ENCODE results near the gene DOCK3.

DOCK3 gene

DNA sequence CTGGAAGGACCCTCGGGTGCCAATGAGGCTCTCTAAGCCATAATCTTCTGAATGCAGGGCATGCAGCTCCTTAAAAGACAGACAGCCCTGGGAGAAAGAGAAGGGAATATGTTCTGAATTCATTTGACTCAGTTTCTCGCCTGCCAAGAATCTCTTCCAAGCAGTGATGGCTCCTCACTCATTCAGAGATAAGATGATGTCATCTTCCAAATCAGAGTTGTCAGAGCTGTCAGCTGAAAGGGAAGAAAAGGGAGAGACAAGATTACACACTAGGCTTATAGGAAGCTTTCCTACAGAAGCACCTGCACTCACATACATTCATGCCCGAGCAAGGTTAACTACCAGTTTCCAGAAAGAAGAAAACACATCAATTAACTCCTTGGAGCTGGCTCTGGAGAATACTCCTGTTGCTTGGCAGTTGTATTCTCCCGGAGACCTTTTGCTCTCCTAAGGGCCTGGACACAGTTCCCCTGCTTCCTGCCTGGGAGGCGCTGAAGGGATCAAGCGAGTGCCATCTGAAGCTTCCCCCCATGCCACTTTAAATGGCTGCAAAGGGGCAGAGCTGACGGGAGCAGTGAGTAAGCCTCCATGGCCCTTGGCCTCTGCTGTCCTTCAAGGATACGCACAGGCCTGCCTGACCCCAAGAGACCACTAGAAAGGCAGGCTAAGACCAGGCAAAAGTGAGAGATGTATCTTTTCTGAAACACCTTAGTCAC is 724.0 kb downstream of the DOCK3 start:
- DNase-seq (ENCODE audit: low read depth in 2 of 2), result no peak

DNA sequence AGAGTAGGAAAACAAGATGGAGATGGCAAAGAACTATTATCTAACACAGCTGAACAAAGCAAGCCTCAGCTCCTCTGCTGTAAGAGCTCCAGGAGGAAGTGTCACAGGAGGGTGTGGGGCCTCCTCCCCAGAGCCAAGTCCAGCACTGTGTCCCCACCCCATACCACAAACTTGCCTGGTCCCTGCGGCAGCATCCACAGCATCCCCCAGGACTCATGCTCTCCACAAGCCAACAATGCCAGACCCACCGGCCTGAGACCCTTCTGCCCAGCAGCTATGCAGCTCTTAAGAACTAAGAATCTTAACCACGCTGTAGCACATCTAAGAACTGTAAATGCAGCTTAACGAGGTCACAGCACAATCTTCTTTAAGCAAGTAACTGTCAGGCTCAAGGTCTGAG is 725.4 kb downstream of the DOCK3 start:
- DNase-seq (ENCODE audit: low read depth in 2 of 2), result no peak

DNA sequence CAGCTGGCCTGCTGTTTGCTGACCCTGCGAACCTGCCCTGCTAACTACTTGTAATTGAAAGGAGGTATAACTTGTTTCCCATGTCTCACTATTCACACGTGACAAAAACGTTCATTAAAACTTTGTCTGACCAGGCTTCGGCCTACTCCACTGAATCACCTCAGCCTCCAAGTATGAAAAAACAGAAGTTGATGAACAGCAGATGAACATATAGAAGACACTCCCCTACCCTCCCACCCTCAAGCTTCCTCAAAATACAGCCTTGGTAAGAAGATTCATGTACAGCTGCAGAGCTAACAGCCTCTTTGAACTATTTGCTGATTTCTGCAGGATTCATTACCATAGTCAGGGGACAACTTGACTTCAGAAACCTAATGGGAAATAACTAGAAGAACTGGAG is 727.0 kb downstream of the DOCK3 start:
- DNase-seq (ENCODE audit: low read depth in 2 of 2), result no peak

DNA sequence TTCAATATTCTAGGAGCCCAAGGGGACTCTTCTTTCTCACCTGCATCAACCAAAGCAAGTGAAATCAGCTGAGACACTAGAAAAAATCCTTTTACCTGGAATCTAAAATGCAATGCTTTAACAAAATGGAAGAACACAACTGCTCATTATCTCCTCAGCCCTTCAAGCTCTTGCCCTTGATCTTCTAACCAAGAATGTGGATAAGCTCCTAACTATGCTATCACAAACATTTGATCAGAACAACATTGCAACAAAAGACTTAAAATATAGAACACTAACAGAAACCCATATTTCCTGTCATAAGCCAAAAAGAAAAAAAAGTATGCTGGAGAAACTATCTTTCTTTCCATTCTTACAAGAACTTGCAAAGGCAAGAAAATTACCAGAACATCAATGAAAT is 728.9 kb downstream of the DOCK3 start:
- DNase-seq (ENCODE audit: low read depth in 2 of 2), result no peak

DNA sequence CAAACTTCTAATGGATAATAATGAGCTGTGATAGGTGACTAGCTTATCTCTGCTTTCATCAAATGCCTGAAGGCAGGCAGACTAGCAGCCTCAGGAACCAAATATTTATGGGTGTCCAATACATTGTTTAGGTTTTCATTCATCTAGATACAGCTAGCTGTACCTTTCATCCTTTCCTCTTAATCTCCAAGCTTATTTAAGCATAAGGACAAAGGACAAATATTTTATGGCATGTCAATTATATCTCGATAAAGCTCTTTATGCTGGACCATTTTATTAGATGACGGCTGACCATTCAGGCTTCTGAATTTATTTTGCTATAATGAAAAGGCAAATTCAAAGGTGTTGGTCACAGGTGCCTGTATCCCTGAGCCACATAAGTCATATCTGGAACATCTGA is 733.3 kb downstream of the DOCK3 start:
- DNase-seq (ENCODE audit: low read depth in 2 of 2), result no peak

- DNase-seq (ENCODE audit: low read depth in 2 of 2), result no peak
Measured at GRCh38 chr3:51408813-51409212, 734.1 kb downstream of the DOCK3 start.

- DNase-seq (ENCODE audit: low read depth in 2 of 2), result no peak
Measured at GRCh38 chr3:51422211-51422610, 747.5 kb downstream of the DOCK3 start.

- DNase-seq (ENCODE audit: low read depth in 2 of 2), result no peak
Measured at GRCh38 chr3:51426921-51427320, 752.2 kb downstream of the DOCK3 start.

DNA sequence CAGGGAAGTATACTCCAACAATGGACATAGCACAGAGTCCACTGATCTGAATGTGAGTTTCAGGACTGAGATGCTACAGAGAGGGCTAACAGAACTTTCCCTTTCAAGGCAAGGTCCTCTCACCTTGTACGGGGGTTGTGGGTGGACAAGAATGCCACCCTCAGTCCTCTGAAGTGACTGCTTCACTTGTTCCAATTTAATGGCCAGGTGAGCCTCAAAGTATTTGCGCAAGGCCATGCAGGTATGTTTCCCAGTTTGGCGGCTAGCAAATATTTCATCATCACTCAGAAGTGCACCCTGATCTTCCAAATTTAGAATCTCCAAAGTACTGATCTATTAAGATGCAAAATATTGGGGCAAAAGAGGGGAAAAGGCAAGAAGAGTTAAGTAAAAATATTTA is 754.4 kb downstream of the DOCK3 start:
- no peak for DNase-seq (ENCODE audit: low read depth in 2 of 2)
